HCT116 (cell line): Measurements from ENCODE around the gene STRA8.

Experiments used
- CTCF ChIP-seq, 3 experiments: fragments of 200-600 bp in 1 of 3; sonication (generic) in 1 of 3; IDR thresholded peaks in 2 of 3; conservative IDR thresholded peaks in 1 of 3; 2 replicates each; pipeline ENCODE4 v1.5.1; 2012 to 2017; ENCODE audit warnings: low read depth in 2 of 3, low read length in 2 of 3, antibody characterized with exemption in 1 of 3, borderline replicate concordance in 1 of 3, control low read depth in 1 of 3, mild to moderate bottlenecking in 1 of 3, mixed read lengths in 1 of 3, mixed run types in 1 of 3, moderate library complexity in 1 of 3; ENCODE audit not compliant: insufficient read depth in 1 of 3
- EGR1 ChIP-seq: IDR thresholded peaks from 2 replicates; pipeline ENCODE4 v1.6.1; 2012; ENCODE audit warnings: low read depth
- RAD21 ChIP-seq: IDR thresholded peaks from 2 replicates; pipeline ENCODE4 v1.6.1; 2012; ENCODE audit warnings: low read depth, mild to moderate bottlenecking
- SIN3A ChIP-seq: IDR thresholded peaks from 2 replicates; pipeline ENCODE4 v1.6.1; 2012; ENCODE audit warnings: low read depth

DNA sequence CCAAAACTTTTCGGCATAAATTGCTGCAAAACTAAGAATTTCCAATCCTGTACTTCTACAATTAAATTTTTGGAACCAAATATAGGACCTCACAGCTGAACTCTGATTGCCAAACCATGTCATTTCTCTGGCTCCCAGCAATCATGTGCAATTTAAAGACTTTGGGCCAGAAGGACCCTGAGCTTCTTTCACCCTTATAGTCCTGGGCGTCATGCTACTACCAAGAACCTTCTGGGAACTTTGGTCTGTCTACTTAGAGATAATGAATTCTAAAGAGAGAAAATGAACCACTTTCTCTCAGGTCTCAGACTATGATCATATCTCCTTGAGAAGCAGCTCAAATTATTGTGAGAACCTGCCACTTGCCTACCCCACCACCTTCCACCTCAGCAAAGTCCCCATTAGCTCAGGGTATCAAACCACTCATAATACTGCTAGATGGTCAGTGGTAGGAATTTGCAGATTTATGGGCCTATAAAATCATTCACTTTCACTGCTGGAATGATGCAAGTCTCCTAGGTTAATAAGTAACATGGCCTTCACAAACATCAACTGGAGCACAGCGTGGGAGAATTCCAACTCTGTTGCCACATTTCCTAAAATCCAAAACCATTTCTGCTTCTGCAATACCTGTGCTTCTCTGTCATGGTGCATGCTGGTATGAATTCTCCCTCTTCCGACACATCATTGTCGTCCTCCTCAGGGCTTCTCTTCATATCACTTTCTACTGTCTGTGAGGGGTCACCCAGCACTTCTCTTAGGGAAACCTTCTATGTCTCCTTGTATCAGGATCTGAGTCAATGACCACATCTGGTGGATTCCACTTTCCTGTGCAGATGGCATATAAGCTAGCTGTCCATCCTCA lies 15.8 kb upstream of the STRA8 start:
- TF ChIP-seq CTCF (IDR thresholded peaks at IDR 0.05 in 2 of 3, conservative IDR thresholded peaks at IDR 0.05 in 1 of 3; ENCODE audit: borderline replicate concordance in 1 of 3, insufficient read depth in 1 of 3, low read depth in 2 of 3, low read length in 2 of 3) (no peak), RAD21 (no peak), EGR1 (no peak), SIN3A (no peak)
